ENCODE results near the gene TAF11L12. TPM values are rescaled to one million over a fixed set of nuclear protein-coding genes. Genes with fewer than 3 reads are reported as not detected.
"Not testable (repeated sequence)": the region's sequence is repeated elsewhere in the genome, so short reads cannot be mapped to it uniquely, and the experiment has no call there.

TAF11L12 gene
- not detected in 2 replicates for total RNA-seq

- DNase-seq (ENCODE audit: low read depth, low spot score): not testable (repeated sequence)
These were observed at the start of gene TAF11L12 for GRCh38 chr5:17610092-17610491. TSS of gene TAF11L12 (plus strand) at chr5:17610392.

GRCh38 chr5:17585658-17586057, 24.5 kb upstream of the TAF11L12 start, which contains the start of gene TAF11L7:
TSS of gene TAF11L7 (minus strand) at chr5:17585758.
- DNase-seq (ENCODE audit: low read depth, low spot score): not testable (repeated sequence)

- DNase-seq (ENCODE audit: low read depth, low spot score): not testable (repeated sequence)
These were observed 19.3 kb upstream of the TAF11L12 start, which contains the start of gene TAF11L8 for GRCh38 chr5:17590860-17591259. TSS of gene TAF11L8 (minus strand) at chr5:17590960.

- not testable (repeated sequence) for DNase-seq (ENCODE audit: low read depth, low spot score)
These were observed 15.9 kb upstream of the TAF11L12 start, which contains the start of gene TAF11L9 for GRCh38 chr5:17594255-17594654. TSS of gene TAF11L9 (minus strand) at chr5:17594394.

GRCh38 chr5:17597728-17598127, 12.5 kb upstream of the TAF11L12 start, which contains the start of gene TAF11L10:
TSS of gene TAF11L10 (minus strand) at chr5:17597828.
- not testable (repeated sequence) for DNase-seq (ENCODE audit: low read depth, low spot score)

GRCh38 chr5:17603880-17604279, 6.3 kb upstream of the TAF11L12 start, which contains the start of gene TAF11L11:
TSS of gene TAF11L11 (plus strand) at chr5:17604183.
- DNase-seq (ENCODE audit: low read depth, low spot score): not testable (repeated sequence)

- DNase-seq (ENCODE audit: low read depth, low spot score): no peak
These were observed 5.2 kb upstream of the TAF11L12 start for GRCh38 chr5:17604951-17605350.

GRCh38 chr5:17607461-17607860, 2.7 kb upstream of the TAF11L12 start:
- DNase-seq (ENCODE audit: low read depth, low spot score): not testable (repeated sequence)

- DNase-seq (ENCODE audit: low read depth, low spot score): no peak
These were observed 4.8 kb downstream of the TAF11L12 start for GRCh38 chr5:17614872-17615605.

- no peak for DNase-seq (ENCODE audit: low read depth, low spot score)
These were observed 9.2 kb downstream of the TAF11L12 start for GRCh38 chr5:17619354-17619753.

- DNase-seq (ENCODE audit: low read depth, low spot score): no peak
These were observed 10.4 kb downstream of the TAF11L12 start for GRCh38 chr5:17620627-17621026.

- no peak for DNase-seq (ENCODE audit: low read depth, low spot score)
These were observed 15.5 kb downstream of the TAF11L12 start for GRCh38 chr5:17625686-17626085.

GRCh38 chr5:17631788-17632187, 21.6 kb downstream of the TAF11L12 start, which contains the start of gene TAF11L13:
TSS of gene TAF11L13 (plus strand) at chr5:17632088.
- not testable (repeated sequence) for DNase-seq (ENCODE audit: low read depth, low spot score)

GRCh38 chr5:17634160-17634559, 24.0 kb downstream of the TAF11L12 start, which contains the start of gene TAF11L14:
TSS of gene TAF11L14 (plus strand) at chr5:17634460.
- no peak for DNase-seq (ENCODE audit: low read depth, low spot score)

GRCh38 chr5:17649232-17649631, 39.0 kb downstream of the TAF11L12 start:
- not testable (repeated sequence) for DNase-seq (ENCODE audit: low read depth, low spot score)

GRCh38 chr5:17655201-17655759, 45.1 kb downstream of the TAF11L12 start:
- DNase-seq (ENCODE audit: low read depth, low spot score): not testable (repeated sequence)

GRCh38 chr5:17655921-17656320, 45.7 kb downstream of the TAF11L12 start:
- DNase-seq (ENCODE audit: low read depth, low spot score): no peak

Other genes starting within 250 kb of the TAF11L12 start
- gene TAF11L2, start 112.2 kb upstream of the TAF11L12 start, total RNA-seq: not detected in 2 replicates
- gene TAF11L3, start 92.0 kb upstream of the TAF11L12 start, total RNA-seq: not detected in 2 replicates
- gene TAF11L4, start 88.6 kb upstream of the TAF11L12 start, total RNA-seq: not detected in 2 replicates
- not detected in 2 replicates for gene TAF11L5, start 85.2 kb upstream of the TAF11L12 start, total RNA-seq
- not detected in 2 replicates for gene TAF11L6, start 81.7 kb upstream of the TAF11L12 start, total RNA-seq
- gene TAF11L7, start 24.6 kb upstream of the TAF11L12 start, total RNA-seq: not detected in 2 replicates
- not detected in 2 replicates for gene TAF11L8, start 19.4 kb upstream of the TAF11L12 start, total RNA-seq
- not detected in 2 replicates for gene TAF11L9, start 16.0 kb upstream of the TAF11L12 start, total RNA-seq
- not detected in 2 replicates for gene TAF11L10, start 12.6 kb upstream of the TAF11L12 start, total RNA-seq
- not detected in 2 replicates for gene TAF11L11, start 6.2 kb upstream of the TAF11L12 start, total RNA-seq
- not detected in 2 replicates for gene TAF11L13, start 21.7 kb downstream of the TAF11L12 start, total RNA-seq
- gene TAF11L14, start 24.1 kb downstream of the TAF11L12 start, total RNA-seq: not detected in 2 replicates

Data from pulmonary artery endothelial cell (primary cell).